IMR-90 (cell line): ENCODE measurements around the gene TMEM53. TPM values are rescaled to one million over a fixed set of nuclear protein-coding genes. Genes with fewer than 3 reads are reported as not detected.

ENCODE experiments used
- ATAC-seq: fragments of 200-7000 bp; cut with Tn5 transposase; 2 replicates; pipeline ENCODE4 v1.9.1; 2020; ENCODE audit warnings: low read depth, mild to moderate bottlenecking, moderate library complexity
- BruUV-seq: library from RNA; stranded (reverse); fragments of 400-500 nt; replicated peaks from 2 replicates; lab custom pipeline; 2021; lab: Mats Ljungman, UMichigan
- CTCF ChIA-PET: fragments of 300-600 bp; formaldehyde crosslinking; extraction: SDS; loops from one replicate; lab custom pipeline; 2021; ENCODE audit warnings: antibody characterized with exemption; lab: Yijun Ruan, JAX
- POLR2A ChIA-PET: fragments of 300-600 bp; sonication (Branson Sonifier 250); formaldehyde crosslinking; loops from one replicate; lab custom pipeline; 2022; ENCODE audit warnings: antibody characterized with exemption; ENCODE audit not compliant: unreplicated experiment; lab: Charles Lee
- DNase-seq: peaks from one replicate; pipeline ENCODE4 v3.0.0; 2013
- H2AFZ ChIP-seq: replicated peaks from 2 replicates; pipeline ENCODE3; 2013; ENCODE audit warnings: low read length, mild to moderate bottlenecking; ENCODE audit not compliant: poor library complexity
- H2AK5ac ChIP-seq: 2 replicates; pipeline ENCODE4 v1.6.1; 2013; ENCODE audit warnings: low read depth, low read length, inconsistent platforms
- H2AK9ac ChIP-seq: replicated peaks from 2 replicates; pipeline ENCODE3; 2013; ENCODE audit warnings: mild to moderate bottlenecking, low read depth, low read length, moderate library complexity; ENCODE audit not compliant: poor library complexity
- H2BK120ac ChIP-seq: 2 replicates; pipeline ENCODE4 v1.6.1; 2013; ENCODE audit warnings: low read depth, low read length, inconsistent platforms
- H2BK15ac ChIP-seq: 3 replicates; pipeline ENCODE4 v1.6.1; 2013; ENCODE audit warnings: low read depth, low read length, inconsistent platforms
- H2BK20ac ChIP-seq: 2 replicates; pipeline ENCODE4 v1.6.1; 2013; ENCODE audit warnings: low read depth, mild to moderate bottlenecking, inconsistent platforms, low read length, moderate library complexity
- H2BK5ac ChIP-seq: 2 replicates; pipeline ENCODE4 v1.6.1; 2013; ENCODE audit warnings: mild to moderate bottlenecking, low read depth, low read length, inconsistent platforms; ENCODE audit not compliant: poor library complexity, severe bottlenecking
- H3K14ac ChIP-seq: replicated peaks from 2 replicates; pipeline ENCODE4 v1.6.1; 2013; ENCODE audit warnings: low read depth, low read length, inconsistent platforms
- H3K18ac ChIP-seq: 2 replicates; pipeline ENCODE4 v1.6.1; 2013; ENCODE audit warnings: low read depth, low read length, control low read depth
- H3K23ac ChIP-seq: 2 replicates; pipeline ENCODE4 v1.6.1; 2013; ENCODE audit warnings: low read depth, low read length, inconsistent platforms
- H3K27ac ChIP-seq: 2 replicates; pipeline ENCODE4 v1.5.1; 2013; ENCODE audit warnings: mild to moderate bottlenecking, control low read depth, low read length; ENCODE audit not compliant: insufficient read depth
- H3K27me3 ChIP-seq: 2 replicates; pipeline ENCODE4 v1.6.1; 2013; ENCODE audit warnings: low read length; ENCODE audit not compliant: control insufficient read depth, insufficient read depth
- H3K36me3 ChIP-seq: 2 replicates; pipeline ENCODE4 v1.6.1; 2013; ENCODE audit warnings: low read length, mixed read lengths; ENCODE audit not compliant: control insufficient read depth, insufficient read depth
- H3K4ac ChIP-seq: 2 replicates; pipeline ENCODE4 v1.6.1; 2013; ENCODE audit warnings: low read depth, low read length, inconsistent platforms
- H3K4me1 ChIP-seq: 2 replicates; pipeline ENCODE4 v1.6.1; 2013; ENCODE audit warnings: low read length, mixed read lengths; ENCODE audit not compliant: control insufficient read depth, insufficient read depth
- H3K4me2 ChIP-seq: 2 replicates; pipeline ENCODE4 v1.6.1; 2013; ENCODE audit warnings: low read depth, mild to moderate bottlenecking, control low read depth, low read length, moderate library complexity
- H3K4me3 ChIP-seq: 2 replicates; pipeline ENCODE4 v1.5.1; 2013; ENCODE audit warnings: low read depth, mild to moderate bottlenecking, control low read depth, low read length, moderate library complexity; ENCODE audit not compliant: insufficient read depth
- H3K56ac ChIP-seq: 2 replicates; pipeline ENCODE4 v1.6.1; 2013; ENCODE audit warnings: low read length, inconsistent platforms; ENCODE audit not compliant: insufficient read depth; ENCODE audit errors: extremely low read depth
- H3K79me1 ChIP-seq, 2 experiments: 2 replicates each; pipeline ENCODE4 v1.6.1; 2013; ENCODE audit warnings: low read length in 2 of 2, inconsistent platforms in 1 of 2, low read depth in 1 of 2
- H3K9ac ChIP-seq: 2 replicates; pipeline ENCODE4 v1.6.1; 2013; ENCODE audit warnings: low read depth, low read length, control low read depth
- H3K9me1 ChIP-seq: 2 replicates; pipeline ENCODE4 v1.6.1; 2013; ENCODE audit warnings: low read length, inconsistent platforms; ENCODE audit not compliant: insufficient read depth
- H3K9me3 ChIP-seq: 2 replicates; pipeline ENCODE4 v1.6.1; 2013; ENCODE audit warnings: low read length; ENCODE audit not compliant: control insufficient read depth, insufficient read depth
- H4K20me1 ChIP-seq: 2 replicates; pipeline ENCODE4 v1.6.1; 2013; ENCODE audit warnings: low read length, inconsistent platforms; ENCODE audit not compliant: insufficient read depth
- H4K5ac ChIP-seq: 2 replicates; pipeline ENCODE4 v1.6.1; 2013; ENCODE audit warnings: mild to moderate bottlenecking, low read depth, low read length, control low read depth
- H4K8ac ChIP-seq, 2 experiments: 2 replicates each; pipeline ENCODE4 v1.6.1; 2013; ENCODE audit warnings: low read depth in 2 of 2, low read length in 2 of 2, control low read depth in 1 of 2, inconsistent platforms in 1 of 2
- H4K91ac ChIP-seq: 2 replicates; pipeline ENCODE4 v1.6.1; 2013; ENCODE audit warnings: low read depth, low read length, inconsistent platforms; ENCODE audit not compliant: insufficient read depth
- BHLHE40 ChIP-seq: fragments of 150-350 bp; IDR thresholded peaks from 2 replicates; pipeline ENCODE4 v1.6.1; 2016; ENCODE audit warnings: mild to moderate bottlenecking, low read depth, low read length
- CEBPB ChIP-seq: IDR thresholded peaks from 2 replicates; pipeline ENCODE4 v1.6.1; 2012; ENCODE audit warnings: low read depth, low read length, improper control_type of control experiment
- CHD1 ChIP-seq: IDR thresholded peaks from 2 replicates; pipeline ENCODE4 v1.6.1; 2012; ENCODE audit warnings: low read depth, low read length, improper control_type of control experiment
- FOS ChIP-seq: fragments of 150-350 bp; IDR thresholded peaks from 2 replicates; pipeline ENCODE4 v1.6.1; 2016; ENCODE audit warnings: low read depth, low read length
- MAZ ChIP-seq: IDR thresholded peaks from 2 replicates; pipeline ENCODE4 v1.6.1; 2012; ENCODE audit warnings: low read depth, mild to moderate bottlenecking, low read length, improper control_type of control experiment, moderate library complexity, borderline replicate concordance
- MXI1 ChIP-seq: IDR thresholded peaks from 2 replicates; pipeline ENCODE4 v1.6.1; 2012; ENCODE audit warnings: low read depth, mild to moderate bottlenecking, low read length, moderate library complexity, borderline replicate concordance
- POLR2A ChIP-seq: IDR thresholded peaks from 2 replicates; pipeline ENCODE4 v1.6.1; 2012; ENCODE audit warnings: mild to moderate bottlenecking, low read depth, low read length
- RAD21 ChIP-seq: IDR thresholded peaks from 2 replicates; pipeline ENCODE4 v1.6.1; 2012; ENCODE audit warnings: low read length, improper control_type of control experiment
- WGBS, 2 experiments: methylation state at CpG; one replicate each; pipeline versions ENCODE4 v1.1.5 to v1.1.7; 2013; ENCODE audit warnings: missing lambda C conversion rate in 2 of 2; ENCODE audit not compliant: insufficient read length in 1 of 2; ENCODE audit errors: extremely low coverage in 2 of 2; 5-methylcytosine and 5-hydroxymethylcytosine counted together
- dilution Hi-C: fragments of 300-500 bp; cut with HindIII; formaldehyde crosslinking; loops from one replicate; pipeline ENCODE4 v1.14.3; 2018; ENCODE audit warnings: low sequenced_read_pairs; ENCODE audit not compliant: unreplicated experiment
- in situ Hi-C: fragments of 300-500 bp; cut with MboI; formaldehyde crosslinking; loops from 3 replicates; pipeline ENCODE4 v1.14.3; 2019; ENCODE audit warnings: low sequenced_read_pairs, inconsistent platforms, mixed read lengths
- intact Hi-C: fragments of 100-400 bp; cut with micrococcal nuclease; formaldehyde crosslinking; loops from 2 replicates; pipeline ENCODE4 v1.10.0; 2022
- polyA plus RNA-seq, 3 experiments: library from polyadenylated mRNA; depleted of rRNA; stranded (reverse); fragments of >200 nt; gene quantifications; 2 replicates each; pipeline ENCODE4 v1.2.3, GENCODE V29; 2012; ENCODE audit warnings: low replicate concordance in 1 of 3
- total RNA-seq: library from RNA; depleted of rRNA; stranded (reverse); fragments of >200 nt; gene quantifications from 2 replicates; pipeline ENCODE4 v1.2.3, GENCODE V29; 2012
- TF ChIP-seq, protein P1 (sequence below): conservative IDR thresholded peaks from 2 replicates; pipeline ENCODE4 v1.5.1; 2012; ENCODE audit warnings: mild to moderate bottlenecking, low read depth, low read length, improper control_type of control experiment
- TF ChIP-seq, protein P2 (sequence below): fragments of 150-350 bp; IDR thresholded peaks from 2 replicates; pipeline ENCODE4 v1.6.1; 2016; ENCODE audit warnings: low read depth, mild to moderate bottlenecking, low read length, moderate library complexity, borderline replicate concordance
- TF ChIP-seq, protein P3 (sequence below): fragments of 150-350 bp; IDR thresholded peaks from 2 replicates; pipeline ENCODE4 v1.6.1; 2017; ENCODE audit warnings: mild to moderate bottlenecking, antibody characterized with exemption, low read length, low read depth

The TMEM53 gene
- total and polyA plus RNA-seq, 2 of the 4 experiments (the other 2 are of a cell fraction) = 2.7 to 6.3 TPM

DNA sequence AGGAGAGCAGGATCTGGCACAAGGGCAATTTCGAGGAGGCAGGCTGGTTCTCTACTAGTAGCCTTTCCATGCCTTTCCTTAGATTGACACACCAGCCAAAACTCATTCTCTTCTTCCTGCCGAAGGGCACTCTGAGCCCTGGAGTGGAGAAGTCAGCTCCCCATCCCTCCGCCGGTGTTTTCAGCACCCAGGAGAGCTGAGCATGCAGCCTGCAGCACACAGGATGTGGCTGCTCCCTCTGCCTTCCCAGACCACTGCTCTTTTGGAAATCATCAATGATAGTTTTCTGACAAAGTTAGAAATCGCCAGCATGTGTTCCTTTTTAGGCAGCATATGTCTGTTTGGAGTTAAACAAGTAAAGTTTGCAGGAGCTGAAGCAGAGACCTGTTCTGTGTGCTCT is 45.0 kb upstream of the TMEM53 start:
- dilution Hi-C loops (no loop called here), intact Hi-C loops (loop anchor here (5.0 kb wide), 1 partner anchor 583 kb away; no protein-coding TSS in a partner anchor), in situ Hi-C loops (no loop called here)
- Histone ChIP-seq H2BK5ac (no peak overlapping the region), H2BK20ac (no peak overlapping the region), H3K9ac (no peak overlapping the region), H3K18ac (no peak overlapping the region), H4K91ac (no peak overlapping the region), H4K20me1 (no peaks in the 10 kb centered on the region), H3K14ac (no peak overlapping the region), H3K9me1 (peaks cover 2% of the 10 kb centered on the region; the same call in 1 of the 2 replicates), H4K8ac (no peak overlapping the region), H3K79me1 (no peaks in the 10 kb centered on the region; a peak in 1 of 4 replicates), H2AFZ (no peak overlapping the region), H2BK15ac (no peak overlapping the region), H3K27ac (no peak overlapping the region), H3K4ac (no peak overlapping the region), H3K4me1 (peaks cover 5% of the 10 kb centered on the region), H3K4me2 (no peak overlapping the region), H3K9me3 (no peaks in the 10 kb centered on the region), H2BK120ac (no peak overlapping the region), H3K4me3 (no peak overlapping the region), H3K36me3 (no peaks in the 10 kb centered on the region), H2AK5ac (no peak overlapping the region), H2AK9ac (no peak overlapping the region), H3K56ac (no peak overlapping the region), H3K27me3 (peaks cover 2% of the 10 kb centered on the region; the same call in 1 of the 2 replicates), H4K5ac (no peak overlapping the region), H3K23ac (no peak overlapping the region; the same call in 1 of the 2 replicates)
- WGBS, 2 experiments = 100% methylated on average over 1 of the region's 5 CpGs; no CpG with 5 or more reads in 1 of the 2 experiments
- POLR2A ChIA-PET = no interaction called here
- CTCF ChIA-PET = interaction anchor here (0.6 to 0.7 kb wide), 3 partner anchors 13 to 1061 kb away, joined by 3 read pairs; no protein-coding TSS in a partner anchor
- DNase-seq (no peak), ATAC-seq (no peak)
- BruUV-seq = no TSS peak
- TF ChIP-seq RAD21 (no peak), CHD1 (no peak), MAZ (no peak), MXI1 (no peak), BHLHE40 (no peak), POLR2A (no peak), FOS (no peak), CEBPB (no peak)
- TF ChIP-seq, protein P1, sequence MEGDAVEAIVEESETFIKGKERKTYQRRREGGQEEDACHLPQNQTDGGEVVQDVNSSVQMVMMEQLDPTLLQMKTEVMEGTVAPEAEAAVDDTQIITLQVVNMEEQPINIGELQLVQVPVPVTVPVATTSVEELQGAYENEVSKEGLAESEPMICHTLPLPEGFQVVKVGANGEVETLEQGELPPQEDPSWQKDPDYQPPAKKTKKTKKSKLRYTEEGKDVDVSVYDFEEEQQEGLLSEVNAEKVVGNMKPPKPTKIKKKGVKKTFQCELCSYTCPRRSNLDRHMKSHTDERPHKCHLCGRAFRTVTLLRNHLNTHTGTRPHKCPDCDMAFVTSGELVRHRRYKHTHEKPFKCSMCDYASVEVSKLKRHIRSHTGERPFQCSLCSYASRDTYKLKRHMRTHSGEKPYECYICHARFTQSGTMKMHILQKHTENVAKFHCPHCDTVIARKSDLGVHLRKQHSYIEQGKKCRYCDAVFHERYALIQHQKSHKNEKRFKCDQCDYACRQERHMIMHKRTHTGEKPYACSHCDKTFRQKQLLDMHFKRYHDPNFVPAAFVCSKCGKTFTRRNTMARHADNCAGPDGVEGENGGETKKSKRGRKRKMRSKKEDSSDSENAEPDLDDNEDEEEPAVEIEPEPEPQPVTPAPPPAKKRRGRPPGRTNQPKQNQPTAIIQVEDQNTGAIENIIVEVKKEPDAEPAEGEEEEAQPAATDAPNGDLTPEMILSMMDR = no peak
- TF ChIP-seq, protein P2, sequence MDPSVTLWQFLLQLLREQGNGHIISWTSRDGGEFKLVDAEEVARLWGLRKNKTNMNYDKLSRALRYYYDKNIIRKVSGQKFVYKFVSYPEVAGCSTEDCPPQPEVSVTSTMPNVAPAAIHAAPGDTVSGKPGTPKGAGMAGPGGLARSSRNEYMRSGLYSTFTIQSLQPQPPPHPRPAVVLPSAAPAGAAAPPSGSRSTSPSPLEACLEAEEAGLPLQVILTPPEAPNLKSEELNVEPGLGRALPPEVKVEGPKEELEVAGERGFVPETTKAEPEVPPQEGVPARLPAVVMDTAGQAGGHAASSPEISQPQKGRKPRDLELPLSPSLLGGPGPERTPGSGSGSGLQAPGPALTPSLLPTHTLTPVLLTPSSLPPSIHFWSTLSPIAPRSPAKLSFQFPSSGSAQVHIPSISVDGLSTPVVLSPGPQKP = no peak
- TF ChIP-seq, protein P3, sequence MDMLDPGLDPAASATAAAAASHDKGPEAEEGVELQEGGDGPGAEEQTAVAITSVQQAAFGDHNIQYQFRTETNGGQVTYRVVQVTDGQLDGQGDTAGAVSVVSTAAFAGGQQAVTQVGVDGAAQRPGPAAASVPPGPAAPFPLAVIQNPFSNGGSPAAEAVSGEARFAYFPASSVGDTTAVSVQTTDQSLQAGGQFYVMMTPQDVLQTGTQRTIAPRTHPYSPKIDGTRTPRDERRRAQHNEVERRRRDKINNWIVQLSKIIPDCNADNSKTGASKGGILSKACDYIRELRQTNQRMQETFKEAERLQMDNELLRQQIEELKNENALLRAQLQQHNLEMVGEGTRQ = no peak
